Loucy (cell line): Measurements from ENCODE around the gene PXT1.

Experiments used
- EZH2phosphoT487 ChIP-seq: fragments of 200-600 bp; IDR thresholded peaks from 2 replicates; pipeline ENCODE4 v1.6.1; 2018; ENCODE audit warnings: antibody characterized with exemption, mild to moderate bottlenecking, moderate library complexity, borderline replicate concordance
- TF ChIP-seq, protein P1 (sequence below): fragments of 200-600 bp; sonication (generic); conservative IDR thresholded peaks from 2 replicates; pipeline ENCODE4 v1.5.1; 2014; ENCODE audit warnings: mild to moderate bottlenecking, antibody characterized with exemption, low read length

DNA sequence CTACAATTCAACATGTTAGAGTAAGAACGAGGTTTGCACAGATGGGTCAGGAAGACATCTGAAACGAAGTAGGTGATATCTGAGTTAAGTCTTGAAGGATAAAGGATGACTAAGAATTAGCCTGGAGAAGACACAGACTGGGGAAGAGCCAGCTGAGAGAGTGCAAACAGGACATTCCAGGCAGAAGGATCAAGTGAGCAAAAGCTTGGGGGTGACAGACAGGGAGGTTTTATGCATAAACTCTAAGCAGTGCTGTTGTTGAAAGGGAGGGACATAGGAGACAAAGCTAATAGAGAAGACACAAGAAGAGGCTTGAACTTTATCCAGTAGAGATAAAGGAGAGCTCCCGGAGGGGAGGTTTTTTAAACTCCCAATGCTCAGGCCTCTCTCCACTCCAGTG lies 40.2 kb downstream of the PXT1 start:
- TF ChIP-seq, protein P1, sequence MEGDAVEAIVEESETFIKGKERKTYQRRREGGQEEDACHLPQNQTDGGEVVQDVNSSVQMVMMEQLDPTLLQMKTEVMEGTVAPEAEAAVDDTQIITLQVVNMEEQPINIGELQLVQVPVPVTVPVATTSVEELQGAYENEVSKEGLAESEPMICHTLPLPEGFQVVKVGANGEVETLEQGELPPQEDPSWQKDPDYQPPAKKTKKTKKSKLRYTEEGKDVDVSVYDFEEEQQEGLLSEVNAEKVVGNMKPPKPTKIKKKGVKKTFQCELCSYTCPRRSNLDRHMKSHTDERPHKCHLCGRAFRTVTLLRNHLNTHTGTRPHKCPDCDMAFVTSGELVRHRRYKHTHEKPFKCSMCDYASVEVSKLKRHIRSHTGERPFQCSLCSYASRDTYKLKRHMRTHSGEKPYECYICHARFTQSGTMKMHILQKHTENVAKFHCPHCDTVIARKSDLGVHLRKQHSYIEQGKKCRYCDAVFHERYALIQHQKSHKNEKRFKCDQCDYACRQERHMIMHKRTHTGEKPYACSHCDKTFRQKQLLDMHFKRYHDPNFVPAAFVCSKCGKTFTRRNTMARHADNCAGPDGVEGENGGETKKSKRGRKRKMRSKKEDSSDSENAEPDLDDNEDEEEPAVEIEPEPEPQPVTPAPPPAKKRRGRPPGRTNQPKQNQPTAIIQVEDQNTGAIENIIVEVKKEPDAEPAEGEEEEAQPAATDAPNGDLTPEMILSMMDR, result no peak
- no peak for TF ChIP-seq EZH2phosphoT487
